ENCODE results near the gene LBHD1. TPM values are rescaled to one million over a fixed set of nuclear protein-coding genes. Genes with fewer than 3 reads are reported as not detected.
A peak's percentile ranks its signal among the peaks of the same experiment; 100 is the strongest.

LBHD1 gene
- total and polyA plus RNA-seq, 2 of the 4 experiments (the other 2 are of a cell fraction): 1.6 to 4.0 TPM

DNA sequence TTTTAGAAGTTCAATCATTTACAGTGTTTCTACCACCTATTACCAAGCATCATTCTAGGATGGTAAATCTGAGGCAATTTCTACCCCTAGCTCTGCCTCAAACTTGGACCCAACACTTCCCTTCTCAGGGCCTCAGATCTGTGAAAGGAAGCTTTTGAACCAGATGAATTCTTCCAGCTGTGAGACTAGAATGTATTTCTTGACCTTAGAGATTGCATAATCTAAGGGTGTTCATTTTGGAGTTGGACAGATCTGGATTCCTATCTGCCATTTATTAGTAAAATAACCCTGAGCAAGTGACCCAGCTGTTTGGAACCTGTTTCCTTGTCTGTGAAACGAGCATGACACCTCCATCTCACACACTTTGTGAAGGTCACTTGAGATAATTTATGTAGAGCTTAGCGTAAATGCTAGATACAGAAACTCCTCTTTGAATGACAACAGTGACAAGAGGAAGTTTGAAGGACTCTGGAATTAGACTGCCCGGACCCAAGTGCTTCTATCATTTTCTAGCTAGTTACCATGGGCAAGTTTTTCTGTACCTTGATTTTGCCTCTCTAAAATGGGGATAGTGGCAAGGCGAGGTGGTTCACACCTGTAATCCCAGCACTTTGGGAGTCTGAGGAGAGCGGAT lies 15.2 kb downstream of the LBHD1 start:
- TF ChIP-seq, protein P1, sequence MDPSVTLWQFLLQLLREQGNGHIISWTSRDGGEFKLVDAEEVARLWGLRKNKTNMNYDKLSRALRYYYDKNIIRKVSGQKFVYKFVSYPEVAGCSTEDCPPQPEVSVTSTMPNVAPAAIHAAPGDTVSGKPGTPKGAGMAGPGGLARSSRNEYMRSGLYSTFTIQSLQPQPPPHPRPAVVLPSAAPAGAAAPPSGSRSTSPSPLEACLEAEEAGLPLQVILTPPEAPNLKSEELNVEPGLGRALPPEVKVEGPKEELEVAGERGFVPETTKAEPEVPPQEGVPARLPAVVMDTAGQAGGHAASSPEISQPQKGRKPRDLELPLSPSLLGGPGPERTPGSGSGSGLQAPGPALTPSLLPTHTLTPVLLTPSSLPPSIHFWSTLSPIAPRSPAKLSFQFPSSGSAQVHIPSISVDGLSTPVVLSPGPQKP (IDR thresholded peaks at IDR 0.05; ENCODE audit: borderline replicate concordance, low read depth, low read length): no peak
- TF ChIP-seq RCOR1 (IDR thresholded peaks at IDR 0.05; ENCODE audit: insufficient replicate concordance, low read length) (no peak), FOS (IDR thresholded peaks at IDR 0.05; ENCODE audit: low read depth, low read length) (no peak), CEBPB (IDR thresholded peaks at IDR 0.05; ENCODE audit: low read depth, low read length) (peak; percentile 42; the same call in 1 of the 2 replicates), MAZ (IDR thresholded peaks at IDR 0.05; ENCODE audit: borderline replicate concordance, low read depth, low read length) (no peak)
- in situ Hi-C loops (cut with MboI; ENCODE audit: low sequenced_read_pairs): no loop called here
- Histone ChIP-seq H4K5ac (ENCODE audit: low read depth, low read length) (no peak overlapping the region), H3K4me3 (ENCODE audit: insufficient read depth, low read depth, low read length) (no peak overlapping the region), H3K56ac (ENCODE audit: extremely low read depth, insufficient read depth, low read length) (no peak overlapping the region), H3K9ac (ENCODE audit: low read depth, low read length) (no peak overlapping the region), H3K4ac (ENCODE audit: low read depth, low read length) (no peak overlapping the region), H3K9me3 (ENCODE audit: control insufficient read depth, insufficient read depth, low read length) (no peaks in the 10 kb centered on the region), H3K4me2 (ENCODE audit: low read depth, low read length) (no peak overlapping the region), H2AFZ (replicated peaks; ENCODE audit: low read length, poor library complexity) (no peak overlapping the region), H3K14ac (replicated peaks; ENCODE audit: low read depth, low read length) (no peak overlapping the region), H3K9me1 (ENCODE audit: insufficient read depth, low read length) (no peaks in the 10 kb centered on the region), H3K23ac (ENCODE audit: low read depth, low read length) (no peak overlapping the region), H2AK9ac (replicated peaks; ENCODE audit: low read depth, low read length, poor library complexity) (no peak overlapping the region), H3K79me1 (ENCODE audit: low read depth in 1 of 2, low read length in 2 of 2) (peaks cover 2 to 14% of the 10 kb centered on the region in 2 experiments), H2BK5ac (ENCODE audit: low read depth, low read length, poor library complexity, severe bottlenecking) (no peak overlapping the region), H2BK120ac (ENCODE audit: low read depth, low read length) (no peak overlapping the region), H3K27me3 (ENCODE audit: control insufficient read depth, insufficient read depth, low read length) (no peaks in the 10 kb centered on the region), H2AK5ac (ENCODE audit: low read depth, low read length) (no peak overlapping the region), H4K20me1 (ENCODE audit: insufficient read depth, low read length) (no peaks in the 10 kb centered on the region), H2BK20ac (ENCODE audit: low read depth, low read length) (no peak overlapping the region), H3K4me1 (ENCODE audit: control insufficient read depth, insufficient read depth, low read length) (peaks cover 2% of the 10 kb centered on the region; the same call in 1 of the 2 replicates), H3K27ac (ENCODE audit: insufficient read depth, low read length) (no peak overlapping the region), H2BK15ac (ENCODE audit: low read depth, low read length) (no peak overlapping the region), H4K91ac (ENCODE audit: insufficient read depth, low read depth, low read length) (no peak overlapping the region), H3K18ac (ENCODE audit: low read depth, low read length) (no peak overlapping the region), H3K36me3 (ENCODE audit: control insufficient read depth, insufficient read depth, low read length) (no peaks in the 10 kb centered on the region), H4K8ac (ENCODE audit: low read depth in 2 of 2, low read length in 2 of 2) (no peak overlapping the region)
- dilution Hi-C loops (cut with HindIII; ENCODE audit: low sequenced_read_pairs, unreplicated experiment): no loop called here
- ATAC-seq (ENCODE audit: low read depth) (no peak), DNase-seq (no peak)
- no TSS peak for BruUV-seq (replicated peaks)
- intact Hi-C loops (cut with micrococcal nuclease): no loop called here
- CTCF ChIA-PET: no interaction called here
- WGBS, 2 experiments (ENCODE audit: extremely low coverage in 2 of 2, insufficient read length in 1 of 2): no CpG with 5 or more reads among the region's 5 CpGs
- POLR2A ChIA-PET (ENCODE audit: unreplicated experiment): interaction anchor here (0.6 kb wide), 1 partner anchor 24 kb away, joined by 3 read pairs; no protein-coding TSS in a partner anchor
